ENCODE data around the gene TSPAN18.

DNA sequence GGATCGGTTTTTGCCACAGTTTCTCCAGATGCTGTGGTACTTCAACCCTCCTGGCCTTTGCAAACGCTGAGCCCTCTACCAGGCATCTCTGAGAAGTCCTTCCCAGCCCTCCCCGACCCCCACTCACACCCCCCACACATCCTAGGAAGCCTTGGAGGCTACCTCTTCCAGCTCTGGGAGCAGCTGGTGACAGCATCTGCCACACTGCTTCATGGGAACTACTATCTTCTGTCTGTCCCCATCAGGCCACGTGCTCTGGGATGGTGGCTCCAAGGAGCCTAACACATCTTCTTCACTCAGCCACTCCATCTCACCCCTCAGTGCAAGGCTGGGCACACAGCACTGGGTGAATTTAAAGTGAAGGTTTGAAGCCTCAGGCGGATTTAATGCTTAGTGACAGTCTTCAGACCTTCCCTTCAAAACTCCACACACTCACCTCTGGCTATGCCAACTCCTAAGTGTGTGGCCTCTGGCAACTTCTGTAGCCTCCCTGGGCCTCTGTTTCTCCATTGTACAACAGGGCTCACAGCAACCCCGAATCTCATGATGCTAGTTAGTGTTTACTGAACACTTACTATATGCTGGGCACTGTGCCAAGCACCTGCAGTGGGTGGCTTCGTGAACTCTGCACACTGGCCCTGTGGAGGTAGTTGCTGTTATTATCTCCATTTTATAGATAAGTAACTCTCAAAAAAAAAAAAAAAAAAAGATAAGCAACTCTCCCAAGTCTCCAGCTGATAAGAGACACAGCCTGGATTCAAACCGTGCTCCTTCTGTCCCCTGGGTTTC, 231.2 kb downstream of the TSPAN18 start:
- TF ChIP-seq SUZ12 (IDR thresholded peaks at IDR 0.05; ENCODE audit: extremely low read depth, insufficient read depth, insufficient read length) (no peak), YY1 (IDR thresholded peaks at IDR 0.05; ENCODE audit: insufficient read depth, insufficient read length) (no peak), ZNF274 (IDR thresholded peaks at IDR 0.05; ENCODE audit: low read depth, low read length) (no peak)
